HG02610 (cell line): Measurements from ENCODE around the gene RPS29.

Experiments used
- ATAC-seq: cut with Tn5 transposase; IDR thresholded peaks from one replicate; pipeline ENCODE4 v1.9.1; 2021; ENCODE audit warnings: mild to moderate bottlenecking, moderate library complexity; ENCODE audit not compliant: unreplicated experiment

RPS29 gene

GRCh38 chr14:49553106-49553505 lies 33.1 kb downstream of the RPS29 start:
- ATAC-seq = no peak

- no peak for ATAC-seq
Measured at GRCh38 chr14:49551569-49551968, 34.6 kb downstream of the RPS29 start.

- ATAC-seq = no peak
Measured at GRCh38 chr14:49550286-49551184, 35.6 kb downstream of the RPS29 start.

- no peak for ATAC-seq
Measured at GRCh38 chr14:49549881-49550280, 36.3 kb downstream of the RPS29 start.

- no peak for ATAC-seq
Measured at GRCh38 chr14:49549446-49549845, 36.7 kb downstream of the RPS29 start.

GRCh38 chr14:49546766-49547165 lies 39.4 kb downstream of the RPS29 start:
- ATAC-seq = no peak

- ATAC-seq = no peak
Measured at GRCh38 chr14:49545716-49546115, 40.5 kb downstream of the RPS29 start.

- ATAC-seq = no peak
Measured at GRCh38 chr14:49545071-49545470, 41.1 kb downstream of the RPS29 start.

- no peak for ATAC-seq
Measured at GRCh38 chr14:49541049-49541448, 45.1 kb downstream of the RPS29 start.

- no peak for ATAC-seq
Measured at GRCh38 chr14:49538852-49539251, 47.3 kb downstream of the RPS29 start.
